Measurements from ENCODE around the gene LMBRD2.
"Not testable (repeated sequence)": the region's sequence is repeated elsewhere in the genome, so short reads cannot be mapped to it uniquely, and the experiment has no call there.

The LMBRD2 gene

DNA sequence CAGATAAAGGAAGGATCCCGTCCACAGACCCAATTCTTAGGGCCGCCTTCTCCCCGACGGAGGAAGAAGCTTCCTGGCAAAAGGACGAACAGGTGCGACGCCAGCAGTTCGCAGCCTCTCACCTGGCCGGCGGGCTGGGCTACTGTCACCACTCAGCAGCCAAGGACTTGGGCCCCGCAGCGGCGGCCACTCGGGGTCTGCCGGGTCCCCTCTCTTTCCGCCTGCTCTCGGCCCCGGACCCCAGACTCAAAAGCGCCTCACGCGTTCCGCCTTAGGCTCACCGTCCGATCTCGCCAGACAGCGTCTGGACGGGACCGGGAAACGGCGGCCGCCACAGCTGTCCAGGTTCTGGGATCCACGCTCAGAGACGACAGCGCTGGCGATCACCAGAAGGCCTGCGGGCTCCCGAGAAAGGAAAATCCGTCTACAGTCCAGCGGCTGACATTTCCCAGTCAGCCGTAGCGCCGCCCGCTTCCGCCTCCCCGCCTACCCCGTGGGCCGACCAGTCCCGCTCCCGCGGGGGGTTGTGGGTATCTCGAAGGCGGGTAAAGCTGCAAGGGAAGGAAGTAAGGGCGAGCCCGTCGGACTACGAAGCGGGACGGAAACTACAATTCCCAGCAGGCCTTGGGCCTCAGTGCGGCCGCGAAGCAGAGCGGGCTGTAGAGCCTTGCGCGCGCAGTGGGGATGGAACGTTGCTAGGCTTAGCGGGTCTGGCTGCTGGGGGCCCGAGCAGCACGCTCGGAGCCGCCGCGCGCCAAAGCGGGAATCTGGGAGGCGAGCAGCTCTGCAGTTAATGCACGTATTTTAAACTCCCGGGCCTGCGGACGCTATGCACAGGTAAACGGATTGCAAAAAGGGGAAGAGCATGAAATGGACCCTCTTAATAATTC, at the start of gene LMBRD2, which contains the start of gene SKP2:
Gene LMBRD2, minus strand, starts transcription at position 454 of the 890 bp plus-strand sequence. CDS start 8,538 bp downstream, outside the sequence.
Gene SKP2, plus strand, starts transcription at position 678 of the 890 bp plus-strand sequence. Its CDS starts 152 bp downstream, at position 830.
- Mint-ChIP-seq H3K36me3 (peaks cover 18% of the 10 kb centered on the region), H3K9me3 (no peaks in the 10 kb centered on the region), H3K4me1 (peaks cover 32% of the 10 kb centered on the region), H3K27me3 (no peaks in the 10 kb centered on the region), H3K4me3 (peak within 1 kb of the TSS; percentile 94), H3K27ac (peak within 1 kb of the TSS; percentile 92)
- DNase-seq (ENCODE audit: low spot score in 2 of 2) (peak; percentile 87 to 92), ATAC-seq (ENCODE audit: low read depth) (peak; percentile 97)

- H3K36me3 Mint-ChIP-seq = peaks cover 14% of the 10 kb centered on the region
- no peak overlapping the region for H3K27ac Mint-ChIP-seq
- DNase-seq (ENCODE audit: low spot score in 2 of 2) (no peak), ATAC-seq (ENCODE audit: low read depth) (no peak)
- H3K4me3 Mint-ChIP-seq = no peak overlapping the region
- H3K4me1 Mint-ChIP-seq = no peaks in the 10 kb centered on the region
- no peaks in the 10 kb centered on the region for H3K9me3 Mint-ChIP-seq
- H3K27me3 Mint-ChIP-seq = no peaks in the 10 kb centered on the region
Measured at GRCh38 chr5:36200513-36200912, 48.8 kb upstream of the LMBRD2 start.

- ATAC-seq (ENCODE audit: low read depth) (no peak), DNase-seq (ENCODE audit: low spot score in 2 of 2) (no peak)
- Mint-ChIP-seq H3K9me3 (no peaks in the 10 kb centered on the region), H3K4me3 (no peak overlapping the region), H3K27ac (no peak overlapping the region), H3K36me3 (peaks cover 14% of the 10 kb centered on the region), H3K4me1 (no peaks in the 10 kb centered on the region), H3K27me3 (no peaks in the 10 kb centered on the region)
Measured at GRCh38 chr5:36199620-36200019, 47.9 kb upstream of the LMBRD2 start.

- not testable (repeated sequence) for H3K27me3 Mint-ChIP-seq; ATAC-seq (ENCODE audit: low read depth); H3K9me3 Mint-ChIP-seq; H3K4me3 Mint-ChIP-seq; DNase-seq (ENCODE audit: low spot score in 2 of 2); H3K4me1 Mint-ChIP-seq; H3K27ac Mint-ChIP-seq
- peaks cover 14% of the 10 kb centered on the region for H3K36me3 Mint-ChIP-seq
Measured at GRCh38 chr5:36198783-36199182, 47.1 kb upstream of the LMBRD2 start.

DNA sequence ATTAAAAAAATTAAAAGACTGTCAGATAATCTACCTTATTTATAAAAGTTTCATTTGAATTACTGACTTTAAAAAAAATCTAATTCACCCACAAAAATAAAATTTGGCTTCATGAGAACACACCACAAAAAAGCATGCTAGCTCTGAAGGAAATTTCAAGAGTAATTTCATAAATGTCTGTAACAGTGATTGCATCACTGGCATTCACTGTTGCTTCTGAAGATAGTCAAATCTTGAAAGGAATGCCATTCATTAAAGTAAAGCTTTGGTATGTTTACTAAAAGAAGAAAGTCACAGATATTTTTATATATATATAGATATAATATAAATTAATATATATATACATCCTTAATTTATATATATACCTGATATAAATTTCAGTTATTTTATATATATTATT, 46.6 kb upstream of the LMBRD2 start:
- H3K27ac Mint-ChIP-seq = no peak overlapping the region
- H3K4me1 Mint-ChIP-seq = no peaks in the 10 kb centered on the region
- DNase-seq (ENCODE audit: low spot score in 2 of 2) (no peak), ATAC-seq (ENCODE audit: low read depth) (no peak)
- H3K4me3 Mint-ChIP-seq = no peak overlapping the region
- no peaks in the 10 kb centered on the region for H3K27me3 Mint-ChIP-seq
- H3K36me3 Mint-ChIP-seq = peaks cover 12% of the 10 kb centered on the region
- no peaks in the 10 kb centered on the region for H3K9me3 Mint-ChIP-seq

- H3K27ac Mint-ChIP-seq = no peak overlapping the region
- H3K27me3 Mint-ChIP-seq = no peaks in the 10 kb centered on the region
- no peak for DNase-seq (ENCODE audit: low spot score in 2 of 2)
- no peaks in the 10 kb centered on the region for H3K4me1 Mint-ChIP-seq
- H3K4me3 Mint-ChIP-seq = no peak overlapping the region
- peaks cover 26% of the 10 kb centered on the region for H3K36me3 Mint-ChIP-seq
- H3K9me3 Mint-ChIP-seq = peaks cover 2% of the 10 kb centered on the region
- no peak for ATAC-seq (ENCODE audit: low read depth)
Measured at GRCh38 chr5:36193746-36194145, 42.1 kb upstream of the LMBRD2 start.

DNA sequence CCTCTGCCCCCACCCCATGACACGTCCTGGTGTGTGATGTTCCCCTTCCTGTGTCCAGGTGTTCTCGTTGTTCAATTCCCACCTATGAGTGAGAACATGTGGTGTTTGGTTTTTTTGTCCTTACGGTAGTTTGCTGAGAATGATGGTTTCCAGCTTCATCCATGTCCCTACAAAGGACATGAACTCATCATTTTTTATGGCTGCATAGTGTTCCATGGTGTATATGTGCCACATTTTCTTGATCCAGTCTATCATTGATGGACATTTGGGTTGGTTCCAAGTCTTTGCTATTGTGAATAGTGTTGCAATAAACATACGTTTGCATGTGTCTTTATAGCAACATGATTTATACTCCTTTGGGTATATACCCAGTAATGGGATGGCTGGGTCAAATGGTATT, 32.7 kb upstream of the LMBRD2 start:
- H3K27me3 Mint-ChIP-seq; H3K4me3 Mint-ChIP-seq; H3K9me3 Mint-ChIP-seq; H3K4me1 Mint-ChIP-seq; H3K27ac Mint-ChIP-seq; ATAC-seq (ENCODE audit: low read depth); DNase-seq (ENCODE audit: low spot score in 2 of 2): not testable (repeated sequence)
- H3K36me3 Mint-ChIP-seq = peaks cover 57% of the 10 kb centered on the region

- Mint-ChIP-seq H3K4me3 (no peak overlapping the region), H3K36me3 (peaks cover 44% of the 10 kb centered on the region), H3K27me3 (no peaks in the 10 kb centered on the region), H3K9me3 (no peaks in the 10 kb centered on the region), H3K4me1 (no peaks in the 10 kb centered on the region), H3K27ac (peak overlapping the region; percentile 45)
- ATAC-seq (ENCODE audit: low read depth) (no peak), DNase-seq (ENCODE audit: low spot score in 2 of 2) (no peak)
Measured at GRCh38 chr5:36181774-36182173, 30.1 kb upstream of the LMBRD2 start.

GRCh38 chr5:36180556-36181350, 29.1 kb upstream of the LMBRD2 start:
- Mint-ChIP-seq H3K36me3 (peaks cover 38% of the 10 kb centered on the region), H3K27ac (peak overlapping the region; percentile 18), H3K9me3 (no peaks in the 10 kb centered on the region), H3K27me3 (no peaks in the 10 kb centered on the region), H3K4me1 (no peaks in the 10 kb centered on the region), H3K4me3 (no peak overlapping the region)
- DNase-seq (ENCODE audit: low spot score in 2 of 2) (no peak), ATAC-seq (ENCODE audit: low read depth) (no peak)

GRCh38 chr5:36179950-36180349, 28.3 kb upstream of the LMBRD2 start:
- Mint-ChIP-seq H3K4me1 (no peaks in the 10 kb centered on the region), H3K36me3 (peaks cover 41% of the 10 kb centered on the region)

DNA sequence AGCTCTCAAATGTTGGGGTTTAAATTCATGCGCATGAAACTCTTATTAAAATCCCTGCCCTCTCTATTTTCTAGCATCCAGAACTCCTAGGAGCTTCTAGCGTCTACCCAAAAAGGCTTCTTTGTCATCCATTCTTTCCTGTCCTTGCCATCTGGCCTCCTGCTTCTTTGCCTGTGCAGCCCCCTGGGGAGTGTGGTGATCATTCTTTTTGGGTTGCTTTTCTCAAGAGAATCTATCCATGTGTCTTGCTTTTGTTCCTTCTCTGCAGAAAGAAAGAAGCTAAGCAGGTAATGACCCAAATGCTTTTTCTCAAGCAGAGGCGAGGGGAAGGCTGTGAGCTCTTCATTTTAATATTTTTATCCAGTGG, 26.8 kb upstream of the LMBRD2 start:
- Mint-ChIP-seq H3K9me3 (no peaks in the 10 kb centered on the region), H3K27ac (no peak overlapping the region), H3K4me3 (no peak overlapping the region), H3K27me3 (no peaks in the 10 kb centered on the region), H3K36me3 (peaks cover 44% of the 10 kb centered on the region), H3K4me1 (no peaks in the 10 kb centered on the region)
- no peak for ATAC-seq (ENCODE audit: low read depth)
- no peak for DNase-seq (ENCODE audit: low spot score in 2 of 2)

More at GRCh38 chr5:36179950-36180349, 28.3 kb upstream of the LMBRD2 start:
- H3K27ac Mint-ChIP-seq = no peak overlapping the region
- ATAC-seq (ENCODE audit: low read depth) = no peak
- no peak overlapping the region for H3K4me3 Mint-ChIP-seq
- no peak for DNase-seq (ENCODE audit: low spot score in 2 of 2)
- no peaks in the 10 kb centered on the region for H3K9me3 Mint-ChIP-seq
- no peaks in the 10 kb centered on the region for H3K27me3 Mint-ChIP-seq

DNA sequence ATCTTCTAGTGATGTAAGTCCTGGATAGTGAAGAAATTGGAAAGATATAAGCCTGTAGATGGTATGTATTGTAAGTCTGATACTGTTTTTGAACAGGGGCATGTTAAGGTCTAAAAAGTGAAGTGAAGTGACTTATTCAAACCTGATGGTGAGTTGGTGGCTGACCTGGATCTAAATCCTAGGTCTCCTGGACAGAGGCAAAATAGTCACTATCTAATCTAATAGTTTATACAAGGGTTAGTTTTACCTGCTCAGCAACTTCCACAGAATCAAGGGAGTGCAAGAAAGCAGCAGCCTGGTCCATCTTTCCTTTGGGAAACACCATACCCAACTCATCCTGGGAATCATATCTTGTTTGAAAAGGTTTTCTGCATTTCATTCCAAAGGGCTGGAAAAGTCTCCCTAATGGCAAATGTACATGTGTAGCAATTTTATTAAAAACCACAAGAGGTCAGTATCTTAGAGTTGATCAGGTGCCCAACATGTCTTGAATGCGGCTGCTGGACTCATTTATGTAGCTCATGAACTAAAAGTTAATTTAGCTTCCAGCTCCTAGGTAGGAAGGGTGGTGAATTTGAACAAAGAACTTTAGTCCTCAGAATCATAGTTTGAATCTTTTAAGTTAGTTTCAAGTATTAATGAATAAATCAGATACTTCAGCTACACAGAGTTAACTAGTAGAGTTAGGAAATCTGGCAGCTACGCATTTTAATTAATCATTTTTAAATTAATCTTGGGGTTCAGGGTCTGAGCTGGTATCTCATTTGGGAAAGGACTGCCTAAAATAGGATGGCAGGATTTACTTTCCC, 26.2 kb upstream of the LMBRD2 start:
- Mint-ChIP-seq H3K4me1 (no peaks in the 10 kb centered on the region), H3K27me3 (no peaks in the 10 kb centered on the region), H3K4me3 (no peak overlapping the region), H3K27ac (peak overlapping the region; percentile 66), H3K9me3 (no peaks in the 10 kb centered on the region), H3K36me3 (peaks cover 44% of the 10 kb centered on the region)
- no peak for ATAC-seq (ENCODE audit: low read depth)
- no peak for DNase-seq (ENCODE audit: low spot score in 2 of 2)

- no peaks in the 10 kb centered on the region for H3K27me3 Mint-ChIP-seq
- ATAC-seq (ENCODE audit: low read depth) (no peak), DNase-seq (ENCODE audit: low spot score in 2 of 2) (no peak)
- no peaks in the 10 kb centered on the region for H3K4me1 Mint-ChIP-seq
- no peaks in the 10 kb centered on the region for H3K9me3 Mint-ChIP-seq
- peak overlapping the region; percentile 66 for H3K27ac Mint-ChIP-seq
- peaks cover 46% of the 10 kb centered on the region for H3K36me3 Mint-ChIP-seq
- no peak overlapping the region for H3K4me3 Mint-ChIP-seq
Measured at GRCh38 chr5:36177154-36177553, 25.5 kb upstream of the LMBRD2 start.

Data from memory B cell (primary cell).